GM12878 (cell line): Measurements from ENCODE around the gene MEAK7. TPM values are rescaled to one million over a fixed set of nuclear protein-coding genes. Genes with fewer than 3 reads are reported as not detected.
A peak's percentile ranks its signal among the peaks of the same experiment; 100 is the strongest.

Experiments
- ATAC-seq: fragments of 200-7000 bp; cut with Tn5 transposase; 3 replicates; pipeline ENCODE4 v1.9.1; 2020; ENCODE audit warnings: mild to moderate bottlenecking, moderate library complexity
- BruUV-seq: library from RNA; stranded (reverse); fragments of 400-500 nt; replicated peaks from 2 replicates; lab custom pipeline; 2021; lab: Mats Ljungman, UMichigan
- CTCF ChIA-PET: fragments of 300-600 bp; sonication (Branson Sonifier 250); formaldehyde crosslinking; extraction: SDS; loops from one replicate; lab custom pipeline; 2021; ENCODE audit warnings: inconsistent platforms; lab: Yijun Ruan, JAX
- POLR2A ChIA-PET: fragments of 350-600 bp; formaldehyde crosslinking; extraction: SDS; loops from one replicate; lab custom pipeline; 2021; ENCODE audit warnings: inconsistent platforms; lab: Charles Lee
- RAD21 ChIA-PET: fragments of 300-600 bp; sonication (Branson Sonifier 250); formaldehyde crosslinking; loops from one replicate; lab custom pipeline; 2023; ENCODE audit warnings: antibody characterized with exemption; ENCODE audit not compliant: unreplicated experiment; lab: Charles Lee
- SMC1A ChIA-PET: fragments of 300-600 bp; sonication (Branson Sonifier 250); formaldehyde crosslinking; loops from one replicate; lab custom pipeline; 2023; ENCODE audit not compliant: unreplicated experiment, uncharacterized antibody; lab: Charles Lee
- DNase-seq: peaks from one replicate; pipeline ENCODE4 v3.0.0-alpha.2; 2011; ENCODE audit warnings: low read depth, low spot score
- FAIRE-seq: peaks from 3 replicates; lab custom pipeline; 2011; peaks lifted over from hg19 to GRCh38; lab: Jason Lieb, UNC
- H2AFZ ChIP-seq: 2 replicates; pipeline ENCODE4 v1.6.0; 2011; ENCODE audit warnings: low read depth, low read length, control low read depth; ENCODE audit not compliant: control insufficient read depth
- H3K27ac ChIP-seq: 2 replicates; pipeline ENCODE4 v1.5.1; 2011; ENCODE audit warnings: control low read depth; ENCODE audit not compliant: control insufficient read depth, insufficient read depth
- H3K27me3 ChIP-seq, 2 experiments: replicated peaks in 1 of 2; 2 replicates each; pipeline versions ENCODE4 v1.6.0 to v1.6.1; 2011; ENCODE audit warnings: low read length in 1 of 2; ENCODE audit not compliant: control insufficient read depth in 2 of 2, insufficient read depth in 2 of 2
- H3K36me3 ChIP-seq, 2 experiments: 2 replicates each; pipeline ENCODE4 v1.5.1; 2011; ENCODE audit warnings: low read length in 1 of 2; ENCODE audit not compliant: control insufficient read depth in 2 of 2, insufficient read depth in 2 of 2
- H3K4me1 ChIP-seq: 2 replicates; pipeline ENCODE4 v1.6.1; 2011; ENCODE audit warnings: mild to moderate bottlenecking, low read length, moderate library complexity, mixed read lengths; ENCODE audit not compliant: control insufficient read depth, insufficient read depth
- H3K4me2 ChIP-seq: 2 replicates; pipeline ENCODE4 v1.6.0; 2011; ENCODE audit warnings: control low read depth; ENCODE audit not compliant: control insufficient read depth, insufficient read depth
- H3K4me3 ChIP-seq: fragments of 200-600 bp; sonication (generic); 2 replicates; pipeline ENCODE4 v1.5.1; 2016
- H3K79me2 ChIP-seq: 2 replicates; pipeline ENCODE4 v1.6.0; 2011; ENCODE audit warnings: low read length; ENCODE audit not compliant: control insufficient read depth, insufficient read depth
- H3K9ac ChIP-seq: 2 replicates; pipeline ENCODE4 v1.8.0; 2011; ENCODE audit warnings: low read length, control low read depth, mixed read lengths; ENCODE audit not compliant: control insufficient read depth, insufficient read depth
- H3K9me3 ChIP-seq: replicated peaks from 3 replicates; pipeline ENCODE4 v1.5.1; 2011; ENCODE audit warnings: mild to moderate bottlenecking, low read length; ENCODE audit not compliant: control insufficient read depth, insufficient read depth
- H4K20me1 ChIP-seq: 2 replicates; pipeline ENCODE4 v1.6.0; 2011; ENCODE audit not compliant: control insufficient read depth, insufficient read depth
- BHLHE40 ChIP-seq, 2 experiments: fragments of 450-650 bp in 1 of 2; IDR thresholded peaks; 2 replicates each; pipeline ENCODE4 v1.6.1; 2011 to 2017; ENCODE audit warnings: low read depth in 2 of 2, borderline replicate concordance in 1 of 2, improper control_type of control experiment in 1 of 2, low read length in 1 of 2, mild to moderate bottlenecking in 1 of 2
- BRCA1 ChIP-seq: IDR thresholded peaks from 2 replicates; pipeline ENCODE4 v1.6.1; 2011; ENCODE audit warnings: low read depth, low read length, improper control_type of control experiment
- HSF1 ChIP-seq: fragments of 150-350 bp; IDR thresholded peaks from 2 replicates; pipeline ENCODE4 v1.6.1; 2014; ENCODE audit warnings: mild to moderate bottlenecking, low read depth, low read length
- KLF5 ChIP-seq: fragments of 450-650 bp; IDR thresholded peaks from 2 replicates; pipeline ENCODE4 v1.6.1; 2014; ENCODE audit warnings: mild to moderate bottlenecking; ENCODE audit not compliant: partially characterized antibody
- RAD21 ChIP-seq: IDR thresholded peaks from 2 replicates; pipeline ENCODE4 v1.6.1; 2011; ENCODE audit warnings: mild to moderate bottlenecking, low read depth, low read length, moderate library complexity; ENCODE audit not compliant: insufficient read depth
- SMC3 ChIP-seq: IDR thresholded peaks from 2 replicates; pipeline ENCODE4 v1.6.1; 2011; ENCODE audit warnings: low read length, improper control_type of control experiment, borderline replicate concordance
- SREBF2 ChIP-seq: IDR thresholded peaks from 2 replicates; pipeline ENCODE4 v1.6.1; 2012; ENCODE audit warnings: mild to moderate bottlenecking, low read length
- TARDBP ChIP-seq: IDR thresholded peaks from 2 replicates; pipeline ENCODE4 v1.6.1; 2016; ENCODE audit warnings: borderline replicate concordance
- USF1 ChIP-seq: IDR thresholded peaks from 2 replicates; pipeline ENCODE4 v1.6.1; 2011; ENCODE audit warnings: borderline replicate concordance, low read depth, mild to moderate bottlenecking, moderate library complexity, mixed read lengths, low read length; ENCODE audit not compliant: insufficient read depth; ENCODE audit errors: extremely low read length
- ZNF217 ChIP-seq: fragments of 450-650 bp; IDR thresholded peaks from 2 replicates; pipeline ENCODE4 v1.6.1; 2017; ENCODE audit warnings: antibody characterized with exemption, mild to moderate bottlenecking
- ZNF24 ChIP-seq: fragments of 450-650 bp; IDR thresholded peaks from 2 replicates; pipeline ENCODE4 v1.6.1; 2017; ENCODE audit warnings: antibody characterized with exemption, mild to moderate bottlenecking
- WGBS: methylation state at CpG from one replicate; pipeline ENCODE4 v1.1.6; 2016; ENCODE audit warnings: low lambda C conversion rate; ENCODE audit not compliant: insufficient replicate concordance, insufficient coverage; ENCODE audit errors: missing lambda C conversion rate; 5-methylcytosine and 5-hydroxymethylcytosine counted together
- in situ Hi-C: fragments of 300-500 bp; cut with MboI; formaldehyde crosslinking; loops from 9 replicates; pipeline ENCODE4 v1.14.3; 2018; ENCODE audit warnings: mixed read lengths
- intact Hi-C: fragments of 100-400 bp; cut with micrococcal nuclease; formaldehyde crosslinking; loops from one replicate; pipeline ENCODE4 v1.14.2; 2022; ENCODE audit not compliant: unreplicated experiment
- polyA plus RNA-seq, 11 experiments: library from polyadenylated mRNA; depleted of rRNA in 4 of 11; unstranded in 6 of 11; stranded (reverse) in 5 of 11; fragments of >200 nt; fragmentation: Nextera tagmentation in 4 of 11; fragmentation: Illumina TruSeq in 1 of 11; extraction: Ambion mirVana in 4 of 11; extraction: Trizol in 1 of 11; gene quantifications; 1 replicate in 1 of 11; 2 replicates in 10 of 11; pipeline versions ENCODE4 v1.2.1 to v1.2.3, GENCODE V29; 2011 to 2016; ENCODE audit warnings: inconsistent platforms in 2 of 11, missing spikeins in 2 of 11, low read depth in 1 of 11
- total RNA-seq, 4 experiments: library from RNA; depleted of rRNA in 3 of 4; stranded (reverse); fragments of >200 nt in 3 of 4; fragmentation: Illumina TruSeq in 1 of 4; extraction: Trizol in 1 of 4; gene quantifications; 2 replicates each; pipeline versions ENCODE4 v1.2.1 to v1.2.3, GENCODE V29; 2013 to 2021
- TF ChIP-seq, protein P1 (sequence below): fragments of 450-650 bp; IDR thresholded peaks from 2 replicates; pipeline ENCODE4 v1.6.1; 2016; ENCODE audit warnings: mild to moderate bottlenecking
- TF ChIP-seq, protein P2 (sequence below): fragments of 450-650 bp; IDR thresholded peaks from 2 replicates; pipeline ENCODE4 v1.6.1; 2018; ENCODE audit warnings: borderline replicate concordance, mild to moderate bottlenecking; ENCODE audit not compliant: partially characterized antibody

MEAK7 gene
- total and polyA plus RNA-seq, 10 of the 15 experiments (the other 5 are each of a cell fraction or from before 2014, with no cell fraction given), result 1.4 to 11.9 (median 6.4) TPM

- peak; percentile 70 for TF ChIP-seq RAD21
Observed at GRCh38 chr16:84484579-84485254, 19.7 kb downstream of the MEAK7 start (continued).

DNA sequence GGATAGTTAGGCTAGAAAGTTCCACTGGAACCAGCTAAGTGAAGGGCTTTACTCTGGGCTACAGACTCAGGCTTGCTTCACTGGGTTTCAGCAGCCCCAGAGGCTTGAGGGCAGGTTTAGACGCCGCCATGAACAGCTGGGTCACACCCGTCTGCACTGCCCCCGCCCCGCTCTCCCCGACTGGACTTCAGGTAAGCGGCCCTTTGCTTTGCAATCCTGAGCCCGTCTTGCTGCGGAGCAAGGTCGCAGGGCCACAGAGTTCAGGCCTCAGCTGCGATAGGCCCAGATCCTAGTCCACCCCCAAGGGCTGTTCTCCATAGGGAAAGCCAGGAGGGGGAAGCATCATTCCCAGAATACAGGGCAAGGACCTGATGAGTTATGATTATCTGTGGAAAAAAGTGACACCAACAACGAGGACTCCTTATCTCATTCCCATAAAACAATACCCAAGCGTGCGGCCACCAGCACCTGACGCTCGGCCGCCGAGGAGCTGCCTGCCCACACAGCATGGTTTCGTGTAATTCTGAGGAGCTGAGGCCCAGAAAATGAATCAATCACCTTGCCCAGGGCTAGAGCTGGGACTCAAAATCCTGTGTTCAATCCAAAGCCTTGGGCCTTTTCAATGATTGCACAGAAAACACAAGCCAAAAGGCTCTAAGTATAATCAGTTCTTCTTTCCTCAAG is 20.4 kb downstream of the MEAK7 start:
- no peaks in the 10 kb centered on the region for H3K79me2 ChIP-seq
- no TSS peak for BruUV-seq
- no peak for DNase-seq
- H3K9me3 ChIP-seq, result no peaks in the 10 kb centered on the region
- H2AFZ ChIP-seq, result no peak overlapping the region
- POLR2A ChIA-PET, result no interaction called here
- no peak overlapping the region for H3K4me2 ChIP-seq
- CTCF ChIA-PET, result interaction anchor here (1.0 kb wide), 2 partner anchors 195 to 202 kb away, joined by 3 read pairs; no protein-coding TSS in a partner anchor
- WGBS, result 86% methylated on average over 19 of the region's 19 CpGs
- no peak overlapping the region for H3K9ac ChIP-seq
- H3K27ac ChIP-seq, result no peak overlapping the region
- RAD21 ChIA-PET, result interaction anchor here (1.9 kb wide), 1 partner anchor 207 kb away, joined by 5 read pairs; no protein-coding TSS in a partner anchor
- H3K4me3 ChIP-seq, result no peak overlapping the region
- in situ Hi-C loops, result no loop called here
- no peaks in the 10 kb centered on the region for H4K20me1 ChIP-seq
- ATAC-seq, result no peak
- no peaks in the 10 kb centered on the region for H3K4me1 ChIP-seq
- FAIRE-seq, result no peak
- H3K36me3 ChIP-seq, result no peaks in the 10 kb centered on the region; a peak in 3 of 4 replicates
- SMC1A ChIA-PET, result interaction anchor here (0.8 to 1.3 kb wide), 2 partner anchors 61 to 257 kb away, joined by 3 read pairs; no protein-coding TSS in a partner anchor
- intact Hi-C loops, result loop anchor here (2.0 kb wide), 1 partner anchor 207 kb away; no protein-coding TSS in a partner anchor
- H3K27me3 ChIP-seq, result no peaks in the 10 kb centered on the region
- TF ChIP-seq KLF5 (no peak), SMC3 (no peak), BHLHE40 (IDR thresholded peaks at IDR 0.05; ENCODE audit: borderline replicate concordance in 1 of 2, low read depth in 2 of 2, low read length in 1 of 2) (no peak), ZNF217 (no peak), ZNF24 (no peak), BRCA1 (no peak), TARDBP (no peak), USF1 (no peak), HSF1 (no peak), SREBF2 (no peak)
- TF ChIP-seq, protein P1, sequence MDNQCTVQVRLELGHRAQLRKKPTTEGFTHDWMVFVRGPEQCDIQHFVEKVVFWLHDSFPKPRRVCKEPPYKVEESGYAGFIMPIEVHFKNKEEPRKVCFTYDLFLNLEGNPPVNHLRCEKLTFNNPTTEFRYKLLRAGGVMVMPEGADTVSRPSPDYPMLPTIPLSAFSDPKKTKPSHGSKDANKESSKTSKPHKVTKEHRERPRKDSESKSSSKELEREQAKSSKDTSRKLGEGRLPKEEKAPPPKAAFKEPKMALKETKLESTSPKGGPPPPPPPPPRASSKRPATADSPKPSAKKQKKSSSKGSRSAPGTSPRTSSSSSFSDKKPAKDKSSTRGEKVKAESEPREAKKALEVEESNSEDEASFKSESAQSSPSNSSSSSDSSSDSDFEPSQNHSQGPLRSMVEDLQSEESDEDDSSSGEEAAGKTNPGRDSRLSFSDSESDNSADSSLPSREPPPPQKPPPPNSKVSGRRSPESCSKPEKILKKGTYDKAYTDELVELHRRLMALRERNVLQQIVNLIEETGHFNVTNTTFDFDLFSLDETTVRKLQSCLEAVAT, result no peak
- TF ChIP-seq, protein P2, sequence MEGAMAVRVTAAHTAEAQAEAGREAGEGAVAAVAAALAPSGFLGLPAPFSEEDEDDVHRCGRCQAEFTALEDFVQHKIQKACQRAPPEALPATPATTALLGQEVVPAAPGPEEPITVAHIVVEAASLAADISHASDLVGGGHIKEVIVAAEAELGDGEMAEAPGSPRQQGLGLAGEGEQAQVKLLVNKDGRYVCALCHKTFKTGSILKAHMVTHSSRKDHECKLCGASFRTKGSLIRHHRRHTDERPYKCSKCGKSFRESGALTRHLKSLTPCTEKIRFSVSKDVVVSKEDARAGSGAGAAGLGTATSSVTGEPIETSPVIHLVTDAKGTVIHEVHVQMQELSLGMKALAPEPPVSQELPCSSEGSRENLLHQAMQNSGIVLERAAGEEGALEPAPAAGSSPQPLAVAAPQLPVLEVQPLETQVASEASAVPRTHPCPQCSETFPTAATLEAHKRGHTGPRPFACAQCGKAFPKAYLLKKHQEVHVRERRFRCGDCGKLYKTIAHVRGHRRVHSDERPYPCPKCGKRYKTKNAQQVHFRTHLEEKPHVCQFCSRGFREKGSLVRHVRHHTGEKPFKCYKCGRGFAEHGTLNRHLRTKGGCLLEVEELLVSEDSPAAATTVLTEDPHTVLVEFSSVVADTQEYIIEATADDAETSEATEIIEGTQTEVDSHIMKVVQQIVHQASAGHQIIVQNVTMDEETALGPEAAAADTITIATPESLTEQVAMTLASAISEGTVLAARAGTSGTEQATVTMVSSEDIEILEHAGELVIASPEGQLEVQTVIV, result no peak
